Brain pericyte (primary cell): ENCODE measurements around the gene EXOSC2.

ENCODE experiments used
- DNase-seq: peaks from one replicate; pipeline ENCODE4 v3.0.0-alpha.2; 2012; ENCODE audit warnings: low read depth, low spot score

Gene EXOSC2

DNA sequence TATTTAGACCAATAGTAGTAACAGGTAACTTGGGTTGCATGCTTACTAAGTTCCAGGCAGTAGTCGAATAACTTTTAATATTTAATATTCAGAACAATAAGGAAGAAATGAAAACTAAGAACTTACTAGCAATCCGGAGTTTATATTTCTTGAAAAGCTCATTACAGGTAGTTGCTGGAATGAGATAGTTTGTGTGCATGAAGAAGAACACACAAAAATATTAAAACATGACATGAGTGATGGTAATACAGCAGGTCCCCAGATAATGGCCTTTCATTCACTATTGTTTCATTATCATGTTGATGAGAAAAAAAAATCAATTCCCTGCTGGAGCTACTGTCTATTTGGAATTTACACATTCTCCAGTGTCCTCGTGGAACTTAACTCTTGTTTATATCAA lies 44.7 kb downstream of the EXOSC2 start:
- no peak for DNase-seq

DNA sequence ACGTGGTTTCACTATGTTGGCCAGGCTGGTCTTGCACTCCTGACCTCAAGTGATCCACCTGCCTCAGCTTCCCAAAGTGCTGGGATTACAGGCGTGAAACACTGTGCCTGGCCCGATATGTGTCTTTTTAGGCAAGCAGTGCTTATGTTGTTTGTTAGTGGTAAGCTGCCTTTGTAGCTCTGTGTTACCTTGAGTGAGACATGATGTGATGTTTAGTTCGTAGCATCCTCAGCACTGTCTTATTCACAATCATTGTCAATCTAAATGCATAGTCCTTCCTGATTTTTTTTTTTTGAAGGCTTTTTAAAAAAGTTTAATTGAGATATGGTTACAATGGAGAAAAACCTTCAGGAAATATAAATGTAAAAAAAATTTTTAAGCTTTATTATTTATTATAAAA lies 45.5 kb downstream of the EXOSC2 start:
- DNase-seq, result no peak

DNA sequence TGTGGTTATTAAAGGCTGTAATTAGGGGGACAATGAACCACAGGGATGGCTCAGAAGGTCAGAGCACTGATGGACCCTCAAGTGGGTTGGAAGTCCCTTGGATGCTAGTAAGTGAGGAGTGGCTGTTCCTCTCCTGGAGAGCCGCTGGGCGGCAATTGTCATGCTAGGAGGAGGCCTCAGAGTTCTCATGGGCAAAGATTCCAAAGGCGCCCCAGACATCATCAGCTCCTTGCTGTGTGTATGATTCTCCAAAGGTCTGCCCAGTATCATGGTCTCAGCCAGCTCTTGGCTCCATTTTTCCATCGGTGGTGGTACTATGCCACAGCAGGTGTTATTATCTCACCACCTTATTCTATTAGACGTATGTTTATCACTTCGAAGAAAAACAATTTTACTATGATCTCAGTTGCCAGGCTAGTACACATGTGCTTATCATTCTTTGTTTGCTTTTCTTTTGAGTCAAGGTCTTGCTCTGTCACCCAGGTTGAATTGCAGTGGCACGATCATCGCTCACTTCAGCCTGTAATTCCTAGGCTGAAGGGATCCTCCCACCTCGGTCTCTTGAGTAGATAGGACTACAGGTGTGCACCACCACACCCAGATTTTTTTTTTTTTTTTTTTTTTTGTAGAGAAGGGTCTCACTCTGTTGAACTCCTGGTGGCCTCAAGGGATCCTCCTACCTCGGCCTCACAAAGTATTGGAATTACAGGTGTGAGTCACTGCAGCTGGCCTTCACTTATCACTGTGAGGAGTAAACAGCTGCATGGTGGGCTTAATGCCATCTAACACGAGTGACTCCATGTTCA lies 46.8 kb downstream of the EXOSC2 start:
- DNase-seq, result no peak

DNA sequence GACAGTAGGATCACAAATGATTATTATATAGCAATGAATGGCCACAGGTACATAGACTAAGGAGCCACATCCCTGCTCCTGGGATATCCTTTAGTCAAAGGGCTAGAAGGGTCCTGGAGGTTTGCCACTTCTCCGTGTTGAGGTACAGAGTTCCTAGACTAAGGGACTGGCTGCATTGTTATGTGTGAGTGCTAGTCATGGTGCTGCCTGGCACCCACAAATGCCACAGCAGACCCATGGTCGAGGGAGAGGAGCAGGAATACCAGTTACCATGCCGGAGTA lies 47.4 kb downstream of the EXOSC2 start:
- no peak for DNase-seq

DNA sequence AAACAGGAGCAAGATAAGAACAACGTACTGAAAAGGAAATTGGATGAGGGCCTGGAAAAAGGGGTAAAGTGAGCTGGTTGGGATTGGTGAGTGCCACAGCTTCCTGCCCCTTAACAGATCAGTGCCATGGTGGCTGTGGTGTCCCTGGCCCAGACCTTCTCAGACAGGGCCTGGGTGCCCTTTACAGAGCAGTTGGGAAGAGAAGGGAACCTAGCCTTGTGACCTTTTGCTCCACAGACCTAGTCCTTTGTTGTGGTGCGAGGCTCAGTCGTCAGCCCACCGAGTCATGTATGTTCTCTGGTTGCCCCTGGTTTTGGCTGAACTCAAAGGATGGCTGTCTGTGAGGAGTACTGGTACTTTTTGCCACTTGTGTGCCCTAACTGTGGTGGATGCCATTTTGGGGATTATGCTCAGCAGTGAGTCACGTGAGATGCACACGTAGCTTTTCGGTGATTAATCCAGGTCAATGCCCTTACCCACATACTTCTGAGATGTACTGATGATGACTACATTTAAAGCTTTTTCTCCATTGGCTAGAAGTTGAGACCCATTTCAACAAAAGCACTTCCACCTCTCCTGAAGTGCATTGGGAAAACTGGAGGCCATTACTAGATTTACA lies 48.4 kb downstream of the EXOSC2 start:
- DNase-seq, result no peak

DNA sequence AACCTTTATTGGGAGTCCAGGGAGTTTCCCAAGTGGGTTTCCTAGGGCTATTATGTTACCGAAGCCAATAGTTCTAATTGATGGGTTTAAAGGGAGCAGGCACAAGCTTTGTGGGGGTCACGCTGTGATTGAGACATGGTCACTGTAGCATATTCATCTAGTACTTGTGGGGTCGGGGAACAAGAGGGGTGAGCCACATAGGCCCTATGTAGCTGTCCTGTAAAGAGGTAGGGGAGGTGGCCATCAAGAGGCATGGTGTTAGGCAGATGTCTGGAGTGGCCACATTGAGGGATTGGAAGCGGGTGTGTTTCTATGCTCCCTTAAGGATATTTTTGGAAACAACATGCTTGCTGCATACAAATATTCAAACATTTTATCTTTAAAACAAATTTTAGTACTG lies 50.1 kb downstream of the EXOSC2 start:
- no peak for DNase-seq

DNA sequence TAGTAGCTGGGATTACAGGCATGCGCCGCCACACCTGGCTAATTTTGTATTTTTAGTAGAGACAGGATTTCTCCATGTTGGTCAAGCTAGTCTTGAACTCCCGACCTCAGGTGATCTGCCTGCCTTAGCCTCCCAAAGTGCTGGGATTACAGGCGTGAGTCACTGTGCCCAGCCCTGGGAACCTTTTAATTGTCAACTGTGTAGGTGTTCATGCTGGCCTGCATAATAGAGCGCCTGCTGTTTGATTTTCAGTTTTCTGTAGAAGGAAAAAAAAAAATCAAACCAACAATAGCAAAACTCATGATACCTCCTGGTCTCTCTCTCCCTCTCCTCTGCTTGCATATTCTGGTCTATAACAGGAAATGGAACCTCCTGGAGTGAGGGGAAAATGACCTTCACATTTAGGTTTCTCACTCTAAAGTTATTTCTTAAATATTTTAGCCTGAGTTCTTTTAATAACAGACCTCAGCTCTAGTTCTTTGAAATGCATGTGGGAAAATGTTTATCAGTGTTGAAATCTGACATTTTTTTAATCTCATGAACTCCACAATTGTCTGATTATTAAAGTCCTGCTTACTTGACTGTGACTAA lies 51.7 kb downstream of the EXOSC2 start:
- DNase-seq, result no peak

DNA sequence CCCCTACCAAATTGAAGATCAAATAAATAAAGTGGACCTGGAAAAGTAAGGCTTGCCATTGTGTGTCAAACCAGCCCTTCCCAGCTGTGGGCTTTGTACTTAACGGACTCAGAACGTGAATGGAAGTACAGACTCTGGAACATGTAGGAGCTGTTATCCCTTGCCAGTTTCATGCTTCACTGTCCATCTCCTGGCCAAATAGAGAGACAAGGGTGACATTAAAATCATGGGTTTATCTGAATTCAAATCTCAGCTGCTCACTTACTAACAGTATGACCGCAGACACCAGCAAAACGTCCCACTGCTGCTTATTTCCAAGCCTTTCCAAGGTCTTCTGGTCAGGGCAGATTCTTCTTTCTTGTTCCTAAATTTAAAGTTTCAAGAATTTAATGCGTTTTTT lies 52.2 kb downstream of the EXOSC2 start:
- DNase-seq, result no peak

DNA sequence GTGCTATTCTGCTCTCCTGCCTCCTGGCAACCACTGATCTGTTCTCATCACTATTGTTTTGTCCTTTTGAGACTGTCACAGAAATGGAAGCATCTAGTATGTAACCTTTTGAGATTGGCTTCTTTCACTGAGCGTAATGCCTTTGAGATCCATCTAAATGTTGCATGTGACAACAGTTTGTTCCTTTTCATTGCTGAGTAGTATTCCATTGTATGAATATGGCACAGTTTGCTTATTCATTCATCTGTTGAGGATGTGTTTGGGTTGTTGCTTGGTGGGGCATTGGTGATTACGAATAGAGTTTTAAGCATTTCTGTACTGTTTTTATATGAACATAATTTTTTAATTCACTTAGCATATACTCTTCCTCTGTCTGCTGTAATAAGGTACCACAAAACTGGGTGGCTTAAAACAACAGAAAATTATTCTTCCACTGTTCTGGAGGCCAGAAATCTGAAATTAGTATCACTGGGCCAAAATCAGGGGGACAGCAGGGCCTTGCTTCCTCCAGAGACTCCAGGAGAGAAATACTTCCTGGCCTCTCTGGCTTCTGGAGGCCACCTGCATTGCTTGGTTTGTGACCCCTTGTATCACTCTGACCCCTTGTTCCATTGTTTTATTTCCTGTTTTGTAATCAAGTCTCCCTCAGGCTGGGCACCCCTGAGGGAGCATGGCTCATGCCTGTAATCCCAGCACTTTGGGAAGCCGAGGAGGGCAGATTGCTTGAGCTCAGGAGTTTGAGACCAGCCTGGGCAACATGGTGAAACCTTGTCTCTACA lies 53.0 kb downstream of the EXOSC2 start:
- no peak for DNase-seq

DNA sequence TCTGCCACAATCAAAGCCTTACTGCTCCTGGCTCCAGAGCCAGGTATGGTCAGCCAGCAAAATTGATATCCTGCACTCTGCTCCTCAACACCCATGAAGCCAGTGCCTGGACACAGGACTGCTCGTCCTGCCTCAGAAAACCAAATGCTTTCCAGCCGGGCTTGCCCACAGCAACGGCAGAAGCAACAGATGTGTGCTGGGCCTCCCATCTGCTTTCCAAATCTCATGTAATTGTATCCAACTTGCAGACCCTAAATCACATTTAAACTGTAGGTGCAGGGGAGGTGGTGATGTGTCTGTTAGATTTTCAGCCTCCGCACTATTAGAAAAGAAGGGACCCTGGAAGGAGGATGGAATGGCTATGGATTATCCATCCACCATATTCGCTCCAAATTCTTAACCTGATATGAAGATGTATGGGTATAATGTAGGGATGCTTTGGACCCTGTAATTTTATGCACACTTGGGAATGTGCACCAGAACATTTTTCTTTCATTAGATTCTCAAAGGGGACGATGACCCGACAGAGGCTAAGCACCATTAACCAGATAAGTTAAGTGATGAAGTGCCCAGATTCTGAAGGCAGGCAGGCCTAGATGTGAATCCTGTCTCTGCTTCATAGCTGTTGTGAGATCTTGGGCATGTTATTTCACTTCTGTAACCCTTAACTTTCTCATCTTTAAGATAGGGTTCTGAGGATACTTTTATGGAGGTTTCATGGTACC lies 58.2 kb downstream of the EXOSC2 start:
- no peak for DNase-seq
